OCI-LY7 (cell line): ENCODE results near the gene HSBP1. TPM values are rescaled to one million over a fixed set of nuclear protein-coding genes. Genes with fewer than 3 reads are reported as not detected.

ENCODE experiments used
- BruUV-seq: library from RNA; stranded (reverse); fragments of 400-500 nt; replicated peaks from 2 replicates; lab custom pipeline; 2021; lab: Mats Ljungman, UMichigan
- CTCF ChIA-PET: fragments of 300-600 bp; sonication (Branson Sonifier 250); formaldehyde crosslinking; loops from one replicate; lab custom pipeline; 2022; ENCODE audit warnings: antibody characterized with exemption; ENCODE audit not compliant: unreplicated experiment; lab: Charles Lee
- POLR2A ChIA-PET: fragments of 300-600 bp; sonication (Branson Sonifier 250); formaldehyde crosslinking; loops from one replicate; lab custom pipeline; 2022; ENCODE audit warnings: antibody characterized with exemption; lab: Charles Lee
- DNase-seq: peaks from one replicate; pipeline ENCODE4 v3.0.0-alpha.2; 2015; ENCODE audit warnings: low spot score
- H2AFZ ChIP-seq: fragments of 200-600 bp; sonication (generic), shearing (Covaris generic); 2 replicates; pipeline ENCODE4 v1.6.1; 2014; ENCODE audit warnings: mild to moderate bottlenecking, antibody characterized with exemption, low read length, moderate library complexity
- H3K27ac ChIP-seq: fragments of 200-600 bp; sonication (generic); 2 replicates; pipeline ENCODE4 v1.5.1; 2014; ENCODE audit warnings: mixed run types, low read depth, mild to moderate bottlenecking, moderate library complexity, low read length, inconsistent platforms; ENCODE audit not compliant: poor library complexity, severe bottlenecking
- H3K36me3 ChIP-seq: fragments of 200-600 bp; sonication (generic); 2 replicates; pipeline ENCODE4 v1.6.1; 2014; ENCODE audit warnings: mild to moderate bottlenecking, antibody characterized with exemption, low read length, moderate library complexity, mixed read lengths; ENCODE audit not compliant: insufficient read depth
- H3K4me1 ChIP-seq: fragments of 200-600 bp; sonication (generic); 2 replicates; pipeline ENCODE4 v1.5.1; 2014; ENCODE audit warnings: mild to moderate bottlenecking, low read length; ENCODE audit not compliant: insufficient read depth, poor library complexity, severe bottlenecking
- H3K4me2 ChIP-seq: fragments of 200-600 bp; sonication (generic); 2 replicates; pipeline ENCODE4 v1.6.1; 2014; ENCODE audit warnings: mild to moderate bottlenecking, low read length
- H3K4me3 ChIP-seq: fragments of 200-600 bp; sonication (generic); 2 replicates; pipeline ENCODE4 v1.5.1; 2014; ENCODE audit warnings: mild to moderate bottlenecking, low read depth, low read length; ENCODE audit not compliant: poor library complexity, severe bottlenecking
- H3K79me2 ChIP-seq: fragments of 200-600 bp; sonication (generic); 2 replicates; pipeline ENCODE4 v1.6.1; 2016; ENCODE audit warnings: low read depth, mild to moderate bottlenecking, low read length, moderate library complexity, mixed read lengths; ENCODE audit not compliant: insufficient read depth
- H3K9me2 ChIP-seq: fragments of 200-600 bp; sonication (generic); 2 replicates; pipeline ENCODE4 v1.6.1; 2016; ENCODE audit warnings: mild to moderate bottlenecking, low read length, mixed read lengths; ENCODE audit not compliant: insufficient read depth
- H3K9me3 ChIP-seq: fragments of 200-600 bp; sonication (generic); 2 replicates; pipeline ENCODE4 v1.6.1; 2014; ENCODE audit warnings: mild to moderate bottlenecking, mixed run types, low read length, mixed read lengths
- H4K20me1 ChIP-seq: fragments of 200-600 bp; sonication (generic); 2 replicates; pipeline ENCODE4 v1.6.1; 2014; ENCODE audit warnings: mild to moderate bottlenecking, antibody characterized with exemption, low read length, moderate library complexity, mixed read lengths; ENCODE audit not compliant: insufficient read depth
- EZH2phosphoT487 ChIP-seq: fragments of 200-600 bp; sonication (generic); IDR thresholded peaks from 2 replicates; pipeline ENCODE4 v1.6.1; 2018; ENCODE audit warnings: low read depth, borderline replicate concordance, mild to moderate bottlenecking, mixed run types, antibody characterized with exemption, low read length, moderate library complexity, mixed read lengths
- intact Hi-C: fragments of 100-400 bp; cut with micrococcal nuclease; formaldehyde crosslinking; loops from one replicate; pipeline ENCODE4 v1.10.0; 2022; ENCODE audit not compliant: unreplicated experiment
- total RNA-seq, 2 experiments: library from RNA; depleted of rRNA in 1 of 2; stranded (reverse); fragments of >200 nt in 1 of 2; shearing (Covaris generic) in 1 of 2; gene quantifications; 2 replicates each; pipeline ENCODE4 v1.2.3, GENCODE V29; 2014 to 2022
- TF ChIP-seq, protein P1 (sequence below): fragments of 200-600 bp; sonication (generic); conservative IDR thresholded peaks from 2 replicates; pipeline ENCODE4 v1.5.1; 2014; ENCODE audit warnings: mild to moderate bottlenecking, antibody characterized with exemption, low read length, moderate library complexity, mixed read lengths

HSBP1 gene
- total RNA-seq, 2 experiments from 2014 or later: 105 to 131 TPM

DNA sequence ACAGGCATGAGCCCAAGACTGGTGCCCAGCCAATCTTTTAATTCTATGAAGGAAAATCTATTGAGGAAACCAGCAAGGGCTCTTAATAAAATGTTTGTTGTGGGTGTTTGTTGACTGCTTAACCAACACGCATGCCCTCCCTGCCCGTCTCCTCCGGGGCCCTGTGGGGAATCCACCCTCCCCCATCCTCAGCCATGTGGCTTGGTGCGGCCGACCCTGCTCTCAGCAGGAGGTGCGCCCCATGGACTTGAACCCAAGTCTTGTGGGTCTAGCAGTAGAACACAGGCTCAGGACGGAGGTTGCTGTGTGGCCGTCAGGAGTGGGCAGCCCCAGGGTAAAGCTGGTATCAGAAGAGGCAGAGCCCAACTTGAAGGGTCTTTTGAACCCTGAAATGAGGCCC lies 46.1 kb downstream of the HSBP1 start:
- Histone ChIP-seq H3K9me2 (no peaks in the 10 kb centered on the region), H3K4me3 (no peak overlapping the region), H3K4me1 (no peaks in the 10 kb centered on the region), H3K9me3 (no peaks in the 10 kb centered on the region), H4K20me1 (no peaks in the 10 kb centered on the region), H3K4me2 (no peak overlapping the region), H3K36me3 (no peaks in the 10 kb centered on the region), H2AFZ (no peak overlapping the region), H3K79me2 (no peaks in the 10 kb centered on the region), H3K27ac (no peak overlapping the region)
- intact Hi-C loops: no loop called here
- POLR2A ChIA-PET: no interaction called here
- TF ChIP-seq, protein P1, sequence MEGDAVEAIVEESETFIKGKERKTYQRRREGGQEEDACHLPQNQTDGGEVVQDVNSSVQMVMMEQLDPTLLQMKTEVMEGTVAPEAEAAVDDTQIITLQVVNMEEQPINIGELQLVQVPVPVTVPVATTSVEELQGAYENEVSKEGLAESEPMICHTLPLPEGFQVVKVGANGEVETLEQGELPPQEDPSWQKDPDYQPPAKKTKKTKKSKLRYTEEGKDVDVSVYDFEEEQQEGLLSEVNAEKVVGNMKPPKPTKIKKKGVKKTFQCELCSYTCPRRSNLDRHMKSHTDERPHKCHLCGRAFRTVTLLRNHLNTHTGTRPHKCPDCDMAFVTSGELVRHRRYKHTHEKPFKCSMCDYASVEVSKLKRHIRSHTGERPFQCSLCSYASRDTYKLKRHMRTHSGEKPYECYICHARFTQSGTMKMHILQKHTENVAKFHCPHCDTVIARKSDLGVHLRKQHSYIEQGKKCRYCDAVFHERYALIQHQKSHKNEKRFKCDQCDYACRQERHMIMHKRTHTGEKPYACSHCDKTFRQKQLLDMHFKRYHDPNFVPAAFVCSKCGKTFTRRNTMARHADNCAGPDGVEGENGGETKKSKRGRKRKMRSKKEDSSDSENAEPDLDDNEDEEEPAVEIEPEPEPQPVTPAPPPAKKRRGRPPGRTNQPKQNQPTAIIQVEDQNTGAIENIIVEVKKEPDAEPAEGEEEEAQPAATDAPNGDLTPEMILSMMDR: no peak
- TF ChIP-seq EZH2phosphoT487: no peak
- BruUV-seq: no TSS peak
- no peak for DNase-seq
- CTCF ChIA-PET: no interaction called here

DNA sequence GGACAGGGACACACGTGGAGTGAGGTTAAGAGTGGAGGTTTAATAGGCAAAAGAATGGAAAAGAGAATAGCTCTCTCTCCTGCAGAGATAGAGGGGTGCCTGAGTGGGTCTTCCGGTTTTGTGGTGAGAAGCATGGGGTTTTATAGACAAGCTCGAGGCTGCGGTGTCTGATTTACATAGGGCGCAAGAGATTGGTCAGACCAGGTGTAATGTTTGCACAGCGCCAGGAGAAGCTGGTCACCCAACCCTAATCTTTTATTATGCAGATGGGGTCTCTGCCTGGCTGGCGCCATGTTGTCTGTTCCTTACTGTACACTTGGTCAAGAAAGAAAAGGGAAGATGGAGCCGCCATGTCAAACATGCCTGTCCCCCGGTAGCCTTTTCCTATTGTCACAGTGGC lies 46.6 kb downstream of the HSBP1 start:
- no peak overlapping the region for H3K4me2 ChIP-seq
- no peaks in the 10 kb centered on the region for H3K79me2 ChIP-seq
- TF ChIP-seq, protein P1: no peak
- no peak for TF ChIP-seq EZH2phosphoT487
- intact Hi-C loops: no loop called here
- H3K9me3 ChIP-seq: no peaks in the 10 kb centered on the region
- H2AFZ ChIP-seq: no peak overlapping the region
- ChIA-PET POLR2A (no interaction called here), CTCF (no interaction called here)
- no peak for DNase-seq
- no peaks in the 10 kb centered on the region for H3K9me2 ChIP-seq
- no peak overlapping the region for H3K4me3 ChIP-seq
- H3K4me1 ChIP-seq: no peaks in the 10 kb centered on the region
- BruUV-seq: no TSS peak
- H4K20me1 ChIP-seq: no peaks in the 10 kb centered on the region
- H3K36me3 ChIP-seq: no peaks in the 10 kb centered on the region
- H3K27ac ChIP-seq: no peak overlapping the region

DNA sequence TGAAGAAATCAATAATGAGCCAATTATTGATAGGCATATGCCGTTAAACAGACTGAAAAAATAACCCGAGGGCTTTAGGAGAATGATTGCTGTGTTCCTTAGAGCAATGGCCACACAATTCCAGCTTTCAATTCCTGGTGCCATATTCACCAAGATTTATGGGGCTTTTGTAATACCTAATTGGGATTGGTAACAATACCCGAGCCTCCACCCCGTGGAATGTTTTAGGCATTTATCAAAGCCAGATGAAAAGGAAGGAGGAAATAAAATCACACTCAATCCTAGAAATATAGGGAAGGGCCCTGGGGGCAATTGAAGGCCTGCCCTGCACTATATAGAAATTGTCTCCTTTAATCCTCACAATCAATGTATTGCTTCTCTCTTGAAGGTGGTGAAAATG lies 49.0 kb downstream of the HSBP1 start:
- Histone ChIP-seq H3K9me2 (no peaks in the 10 kb centered on the region), H3K4me3 (no peak overlapping the region), H3K9me3 (no peaks in the 10 kb centered on the region), H3K79me2 (no peaks in the 10 kb centered on the region), H2AFZ (no peak overlapping the region), H3K4me1 (no peaks in the 10 kb centered on the region), H3K27ac (no peak overlapping the region), H3K4me2 (no peak overlapping the region), H4K20me1 (no peaks in the 10 kb centered on the region), H3K36me3 (no peaks in the 10 kb centered on the region)
- no peak for DNase-seq
- POLR2A ChIA-PET: interaction anchor here (0.7 kb wide), 1 partner anchor 23 kb away, joined by 3 read pairs; no protein-coding TSS in a partner anchor
- CTCF ChIA-PET: no interaction called here
- intact Hi-C loops: no loop called here
- no peak for TF ChIP-seq EZH2phosphoT487
- TF ChIP-seq, protein P1: no peak
- BruUV-seq: no TSS peak
